NCI-H2227 (cell line): ENCODE measurements around the gene KCNMB2.
"Not testable (repeated sequence)": the region's sequence is repeated elsewhere in the genome, so short reads cannot be mapped to it uniquely, and the experiment has no call there.

ENCODE experiments used
- DNase-seq: peaks from one replicate; lab custom pipeline; 2025; ENCODE audit not compliant: unreplicated experiment; lab: John Stamatoyannopoulos, UW

The KCNMB2 gene

GRCh38 chr3:178690571-178690970, 154.3 kb downstream of the KCNMB2 start:
- DNase-seq = no peak

- DNase-seq = no peak
Measured at GRCh38 chr3:178699364-178699763, 163.1 kb downstream of the KCNMB2 start.

GRCh38 chr3:178699810-178700209, 163.6 kb downstream of the KCNMB2 start:
- DNase-seq = no peak

- DNase-seq = no peak
Measured at GRCh38 chr3:178703268-178703975, 167.2 kb downstream of the KCNMB2 start.

GRCh38 chr3:178705925-178706324, 169.7 kb downstream of the KCNMB2 start:
- DNase-seq = no peak

- DNase-seq = no peak
Measured at GRCh38 chr3:178706411-178706810, 170.2 kb downstream of the KCNMB2 start.

- DNase-seq = no peak
Measured at GRCh38 chr3:178707311-178708031, 171.2 kb downstream of the KCNMB2 start.

- peak; percentile 55 for DNase-seq
Measured at GRCh38 chr3:178709051-178709450, 172.8 kb downstream of the KCNMB2 start.

- DNase-seq = no peak
Measured at GRCh38 chr3:178711753-178712152, 175.5 kb downstream of the KCNMB2 start.

- DNase-seq = no peak
Measured at GRCh38 chr3:178712247-178712646, 176.0 kb downstream of the KCNMB2 start.

- no peak for DNase-seq
Measured at GRCh38 chr3:178714925-178715832, 178.9 kb downstream of the KCNMB2 start.

- DNase-seq = no peak
Measured at GRCh38 chr3:178718995-178719635, 182.9 kb downstream of the KCNMB2 start.

GRCh38 chr3:178732824-178733223, 196.6 kb downstream of the KCNMB2 start:
- no peak for DNase-seq

- DNase-seq = no peak
Measured at GRCh38 chr3:178735032-178735674, 198.9 kb downstream of the KCNMB2 start.

- DNase-seq = no peak
Measured at GRCh38 chr3:178736300-178736699, 200.1 kb downstream of the KCNMB2 start.

- DNase-seq = no peak
Measured at GRCh38 chr3:178739720-178740119, 203.5 kb downstream of the KCNMB2 start.

GRCh38 chr3:178741020-178741419, 204.8 kb downstream of the KCNMB2 start:
- DNase-seq = no peak

- no peak for DNase-seq
Measured at GRCh38 chr3:178743297-178743696, 207.1 kb downstream of the KCNMB2 start.

GRCh38 chr3:178745861-178746655, 209.8 kb downstream of the KCNMB2 start:
- DNase-seq = not testable (repeated sequence)

GRCh38 chr3:178748874-178749273, 212.6 kb downstream of the KCNMB2 start:
- no peak for DNase-seq
